Pulmonary artery endothelial cell (primary cell): ENCODE results near the gene TBC1D9. TPM values are rescaled to one million over a fixed set of nuclear protein-coding genes. Genes with fewer than 3 reads are reported as not detected.
A peak's percentile ranks its signal among the peaks of the same experiment; 100 is the strongest.

Experiments used
- DNase-seq: peaks from one replicate; pipeline ENCODE4 v3.0.0-alpha.2; 2011; ENCODE audit warnings: low read depth, low spot score
- total RNA-seq: library from RNA; depleted of rRNA; stranded (reverse); fragments of >200 nt; gene quantifications from 2 replicates; pipeline ENCODE4 v1.2.3, GENCODE V29; 2014

The TBC1D9 gene
- total RNA-seq, 1 donor from 2014 or later = 61.5 TPM

GRCh38 chr4:140695483-140695882, 60.7 kb downstream of the TBC1D9 start:
- no peak for DNase-seq

DNA sequence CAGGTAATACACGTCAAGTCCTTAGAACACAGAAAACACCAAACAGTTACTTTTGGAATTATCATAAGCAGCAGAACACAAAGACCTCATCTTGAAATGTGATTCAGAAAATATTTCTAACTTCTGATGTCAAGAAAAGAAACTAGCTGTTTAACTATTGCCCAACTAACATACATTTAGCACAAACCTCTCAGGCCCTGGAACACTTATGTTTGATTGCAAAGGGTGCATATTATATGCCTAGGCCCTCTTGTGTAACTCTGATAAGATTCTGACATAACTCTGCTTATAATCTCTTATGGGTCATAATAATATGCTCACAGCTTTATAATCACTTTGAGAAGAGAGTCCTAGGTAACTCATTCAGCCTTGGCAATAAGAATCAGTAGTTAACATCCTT, 62.6 kb downstream of the TBC1D9 start:
- no peak for DNase-seq

DNA sequence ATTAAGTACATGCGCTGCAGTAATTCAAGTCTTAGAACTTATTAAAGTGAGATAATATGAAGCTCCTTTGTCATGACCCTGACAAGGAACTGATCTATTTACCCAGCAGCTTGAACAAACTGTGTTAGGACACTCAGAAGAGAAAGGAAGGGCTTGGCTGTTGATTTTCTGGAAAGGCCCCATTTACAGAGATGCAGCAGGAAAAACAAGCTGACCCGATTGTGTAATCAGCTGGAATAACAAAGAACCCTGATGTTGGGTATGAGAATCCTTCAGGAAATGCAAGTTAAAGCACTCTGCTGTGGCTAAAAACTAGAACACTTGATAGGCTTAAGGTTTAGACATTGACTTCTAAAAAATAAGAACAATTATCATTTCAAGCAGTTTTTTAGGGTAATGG, 64.8 kb downstream of the TBC1D9 start:
- peak; percentile 39 for DNase-seq

DNA sequence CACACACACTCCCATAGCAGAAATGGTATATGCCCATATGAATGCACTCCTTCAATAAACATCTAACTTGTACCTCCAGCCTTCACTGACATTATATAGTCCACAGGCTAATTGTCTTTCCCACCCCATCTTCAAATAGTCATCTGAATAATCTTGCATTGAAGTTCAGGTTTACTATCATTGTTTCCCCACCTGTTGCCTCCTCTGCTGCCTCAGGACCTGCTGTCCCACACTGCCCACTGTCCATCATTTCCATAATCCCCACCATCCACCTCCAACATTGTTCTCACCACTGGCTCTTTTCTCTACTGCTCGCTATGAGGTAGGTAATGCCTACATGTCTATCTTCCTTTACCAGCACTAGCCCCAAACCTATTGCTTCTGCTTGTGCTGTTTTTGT, 66.1 kb downstream of the TBC1D9 start:
- DNase-seq = no peak

DNA sequence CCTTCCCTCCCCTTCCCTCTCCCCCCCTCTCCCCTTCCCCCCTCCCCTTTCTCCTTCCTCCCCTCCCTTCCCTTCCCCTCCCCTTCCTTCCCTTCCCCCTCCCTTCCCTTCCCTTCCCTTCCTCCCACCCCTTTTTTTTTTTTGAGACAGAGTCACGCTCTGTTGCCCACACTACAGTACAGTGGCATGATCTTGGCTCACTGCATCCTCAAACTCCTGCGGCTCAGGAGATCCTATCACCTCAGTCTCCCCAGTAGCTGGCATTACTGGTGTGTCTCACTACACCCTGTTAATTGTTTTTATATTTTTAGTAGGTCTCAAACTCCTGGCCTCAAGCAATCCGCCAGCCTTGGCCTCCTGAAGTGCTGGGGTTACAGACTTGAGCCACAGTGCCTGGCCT, 66.6 kb downstream of the TBC1D9 start:
- DNase-seq = no peak

GRCh38 chr4:140688711-140689598, 67.2 kb downstream of the TBC1D9 start:
- no peak for DNase-seq

- DNase-seq = no peak
Observed at GRCh38 chr4:140686796-140687195, 69.4 kb downstream of the TBC1D9 start.

GRCh38 chr4:140684314-140684713, 71.9 kb downstream of the TBC1D9 start:
- no peak for DNase-seq

DNA sequence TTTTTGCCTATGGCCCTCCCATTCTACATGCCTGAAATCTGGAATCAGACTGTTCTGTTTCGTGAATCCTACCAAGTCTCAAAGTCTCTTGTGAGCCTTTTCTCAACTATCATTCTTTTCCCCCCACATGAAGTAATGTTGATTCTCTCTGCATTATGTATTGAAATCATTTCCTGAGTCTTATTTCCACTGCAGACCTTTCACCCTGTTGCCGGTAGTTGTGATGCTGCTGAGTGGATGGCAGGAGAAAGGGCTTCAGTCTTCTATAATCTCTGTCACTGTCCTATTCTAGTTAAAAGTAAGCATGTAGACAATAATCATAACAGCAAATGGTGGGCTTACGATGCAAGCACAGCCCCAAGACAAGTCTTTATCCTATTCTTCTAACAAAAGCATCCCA, 75.0 kb downstream of the TBC1D9 start:
- no peak for DNase-seq

- DNase-seq = no peak
Observed at GRCh38 chr4:140680686-140681085, 75.5 kb downstream of the TBC1D9 start.

DNA sequence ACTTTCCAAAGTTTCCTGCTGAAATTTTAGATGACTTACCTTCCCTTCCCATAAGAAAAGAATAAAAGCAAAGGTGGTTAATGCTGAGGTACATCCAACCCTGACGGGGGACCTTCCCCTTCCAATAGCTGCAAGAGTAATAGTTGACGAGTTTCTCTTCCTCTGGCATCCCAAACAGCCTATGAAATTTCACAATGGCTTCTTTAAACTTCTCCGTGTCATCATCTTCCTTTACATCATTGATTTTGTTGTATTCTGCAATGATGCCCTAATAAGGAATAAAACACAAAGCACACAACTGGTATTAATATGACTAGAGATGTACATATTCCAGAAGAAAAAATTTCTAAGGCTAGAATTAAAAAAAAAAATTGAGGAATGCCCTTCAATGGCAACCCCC, 76.6 kb downstream of the TBC1D9 start:
- DNase-seq = no peak

DNA sequence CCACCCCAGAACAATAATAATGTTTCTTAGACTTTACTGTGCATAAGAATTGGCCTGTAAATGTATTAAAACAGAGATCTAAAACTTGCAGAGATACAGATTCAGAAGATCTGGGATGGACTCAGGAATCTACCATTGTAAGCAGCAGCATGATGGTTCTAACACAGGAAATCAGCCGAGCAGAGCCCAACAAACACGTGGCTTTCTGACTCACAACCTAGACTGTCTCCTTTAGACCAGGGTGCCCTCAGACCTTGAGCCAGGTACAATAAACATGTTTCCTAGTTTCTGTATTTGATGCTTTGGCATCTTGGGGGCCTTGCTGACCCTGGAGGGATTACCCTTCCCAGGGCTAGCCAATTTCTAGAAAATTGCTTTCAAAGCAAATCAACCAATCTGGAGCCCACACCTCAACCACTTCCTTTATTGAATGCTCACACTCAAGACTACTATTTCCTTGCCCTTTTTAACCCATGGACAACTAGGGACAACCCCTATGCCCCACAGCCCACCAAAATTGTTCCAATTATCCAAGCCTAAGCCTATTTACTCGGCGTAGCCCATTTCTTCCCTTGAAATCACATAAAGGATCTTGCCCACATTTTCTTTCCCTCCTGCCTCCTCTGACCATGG, 80.5 kb downstream of the TBC1D9 start:
- DNase-seq = no peak

DNA sequence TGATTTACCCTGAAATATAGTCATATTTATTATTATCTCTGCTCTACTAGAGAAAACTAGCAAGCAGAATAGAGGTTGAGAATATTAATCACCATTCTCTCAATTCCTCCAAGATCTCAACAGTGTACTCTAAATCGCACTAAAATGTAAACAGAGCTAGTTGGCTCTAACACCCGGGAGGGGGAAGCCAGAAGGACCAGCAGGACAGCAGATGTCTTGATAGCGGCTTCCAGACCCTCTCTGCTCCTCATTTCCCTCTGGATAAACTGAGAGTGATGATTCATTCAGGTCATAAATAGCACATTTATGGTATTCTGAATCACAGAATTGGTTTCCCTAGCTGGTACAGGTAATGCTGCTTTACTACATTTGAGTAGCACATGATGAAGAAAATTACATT, 82.5 kb downstream of the TBC1D9 start:
- DNase-seq = no peak

GRCh38 chr4:140672416-140672815, 83.8 kb downstream of the TBC1D9 start:
- no peak for DNase-seq

DNA sequence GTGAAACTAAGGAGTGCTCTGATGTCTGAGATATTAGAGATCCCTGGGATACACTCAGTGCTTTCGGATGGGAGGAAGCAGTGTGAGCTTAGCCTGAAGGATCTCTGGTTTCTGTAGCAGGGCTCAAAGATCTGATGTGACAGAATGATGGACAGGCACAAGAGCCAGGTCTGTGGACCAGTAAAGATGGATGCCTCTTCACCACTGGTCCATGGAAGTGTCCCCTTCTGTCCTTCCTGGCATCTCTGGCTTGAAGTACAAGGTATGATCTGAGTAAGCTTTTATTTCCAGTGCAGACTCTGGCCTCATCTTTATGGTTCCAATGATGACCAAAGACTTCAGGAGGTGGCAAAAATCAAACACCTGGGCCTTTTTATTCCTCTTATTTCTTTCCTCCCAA, 88.1 kb downstream of the TBC1D9 start:
- no peak for DNase-seq

DNA sequence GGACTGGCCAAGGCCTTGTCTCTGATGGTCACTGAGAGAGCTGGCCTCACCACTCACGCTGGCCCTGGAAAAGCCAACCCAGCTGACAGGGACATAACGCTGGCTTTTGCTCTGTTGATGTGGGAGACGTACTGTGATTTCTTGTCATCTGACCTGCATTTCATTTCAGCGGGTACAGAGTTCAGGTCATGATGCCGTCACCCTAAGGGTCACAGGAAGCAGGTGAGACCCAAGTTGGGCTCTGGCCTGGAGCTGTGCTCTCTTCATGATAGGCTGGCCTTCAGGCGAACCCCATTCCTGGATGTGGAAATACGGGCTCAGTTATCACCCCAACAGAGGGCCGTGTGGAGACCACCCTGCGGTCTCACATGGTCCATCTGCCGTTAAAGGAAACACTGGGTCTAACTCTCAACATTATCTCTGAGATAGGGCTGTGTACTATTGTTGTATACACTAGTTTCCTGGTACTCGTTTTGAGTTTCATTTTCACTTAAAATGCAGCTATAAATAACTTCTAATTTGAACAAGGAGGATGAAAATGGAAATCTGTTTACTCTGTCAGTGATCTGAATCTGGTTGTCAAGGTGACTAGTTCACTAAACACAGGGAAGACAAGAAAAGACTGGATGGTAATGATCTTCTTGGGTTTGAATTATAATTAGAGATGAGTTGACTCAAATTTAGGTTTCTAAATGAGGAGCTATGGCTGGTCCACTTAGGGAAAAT, 89.1 kb downstream of the TBC1D9 start:
- no peak for DNase-seq

GRCh38 chr4:140662082-140662869, 93.9 kb downstream of the TBC1D9 start:
- no peak for DNase-seq

DNA sequence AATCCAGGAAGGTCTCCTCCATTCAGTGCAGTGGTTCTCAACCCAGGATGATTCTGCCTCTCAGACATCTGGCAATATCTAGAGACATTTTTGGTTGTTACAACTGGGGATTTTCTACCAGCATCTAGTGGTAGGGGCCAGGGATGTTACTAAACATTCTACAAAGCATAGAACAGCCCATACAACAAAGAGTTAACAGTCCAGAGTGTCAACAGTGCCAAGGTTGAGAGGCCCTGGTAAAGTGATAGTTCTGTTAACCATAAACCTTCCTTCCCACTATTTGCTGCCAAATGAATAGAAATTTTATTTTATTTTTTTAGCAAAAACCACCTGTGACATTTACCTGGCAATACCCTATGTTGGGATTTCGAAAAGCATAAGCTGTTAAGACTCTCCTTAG, 94.6 kb downstream of the TBC1D9 start:
- DNase-seq = no peak

- DNase-seq = no peak
Observed at GRCh38 chr4:140659943-140660700, 96.1 kb downstream of the TBC1D9 start.

DNA sequence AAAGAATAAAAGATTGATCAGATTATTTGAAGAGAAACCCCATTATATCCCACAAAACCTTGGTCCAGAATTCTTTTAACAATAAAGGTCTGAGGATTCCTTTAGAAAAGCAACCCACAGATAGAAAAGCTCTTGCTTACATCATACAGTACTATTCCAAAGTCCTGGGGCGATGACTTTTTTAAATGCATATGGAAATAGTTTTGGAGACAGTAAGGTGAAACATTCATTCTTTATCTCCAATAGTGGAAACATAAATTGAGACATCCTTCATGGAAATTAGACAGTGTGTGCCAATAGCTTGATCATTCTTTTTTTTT, 101.7 kb downstream of the TBC1D9 start:
- no peak for DNase-seq
